OCI-LY3 (cell line): ENCODE measurements around the gene BCDIN3D.

Source experiments
- H2AFZ ChIP-seq: fragments of 200-600, 300-600 bp; shearing (Covaris generic); 2 replicates; pipeline ENCODE4 v1.6.0; 2014; ENCODE audit warnings: antibody characterized with exemption, low read depth, low read length
- H3K27ac ChIP-seq: fragments of 200-600, 300-600 bp; sonication (generic); 2 replicates; pipeline ENCODE4 v1.5.1; 2014; ENCODE audit warnings: mild to moderate bottlenecking, low read length, moderate library complexity, mixed read lengths
- H3K27me3 ChIP-seq: fragments of 200-600, 300-600 bp; sonication (generic); 2 replicates; pipeline ENCODE4 v1.6.1; 2014; ENCODE audit warnings: low read depth, low read length, mixed read lengths
- H3K36me3 ChIP-seq: fragments of 200-600, 300-600 bp; sonication (generic); replicated peaks from 2 replicates; pipeline ENCODE3; 2014; ENCODE audit warnings: low read depth, low read length, mixed read lengths
- H3K4me1 ChIP-seq: fragments of 300-600, 200-600 bp; sonication (generic); 2 replicates; pipeline ENCODE4 v1.6.1; 2014; ENCODE audit warnings: low read length, mixed read lengths
- H3K4me2 ChIP-seq: fragments of 200-600, 300-600 bp; sonication (generic); 2 replicates; pipeline ENCODE4 v1.6.1; 2014; ENCODE audit warnings: low read length, mixed read lengths
- H3K4me3 ChIP-seq: fragments of 300-600, 200-600 bp; sonication (generic); 2 replicates; pipeline ENCODE4 v1.5.1; 2014; ENCODE audit warnings: antibody characterized with exemption, mild to moderate bottlenecking, low read length, moderate library complexity
- H3K79me2 ChIP-seq: fragments of 300-600, 200-600 bp; shearing (Covaris generic); 2 replicates; pipeline ENCODE4 v1.6.1; 2014; ENCODE audit warnings: mild to moderate bottlenecking, low read length, mixed read lengths
- H3K9ac ChIP-seq: fragments of 300-600, 200-600 bp; shearing (Covaris generic); 2 replicates; pipeline ENCODE4 v1.6.0; 2014; ENCODE audit warnings: mild to moderate bottlenecking, low read length, moderate library complexity
- H3K9me3 ChIP-seq: fragments of 200-600, 300-600 bp; shearing (Covaris generic); 2 replicates; pipeline ENCODE4 v1.6.1; 2014; ENCODE audit warnings: low read length, mixed read lengths; ENCODE audit not compliant: insufficient read depth
- H4K20me1 ChIP-seq: fragments of 200-600, 300-600 bp; sonication (generic); 2 replicates; pipeline ENCODE4 v1.6.1; 2016; ENCODE audit warnings: low read length, mixed read lengths; ENCODE audit not compliant: insufficient read depth
- EZH2phosphoT487 ChIP-seq: fragments of 200-600 bp; shearing (Covaris generic); IDR thresholded peaks from 2 replicates; pipeline ENCODE4 v1.6.1; 2018; ENCODE audit warnings: antibody characterized with exemption, mixed run types, low read depth
- TF ChIP-seq, protein P1 (sequence below): fragments of 200-600, 300-600 bp; sonication (generic); IDR thresholded peaks from 2 replicates; pipeline ENCODE4 v1.5.1; 2014; ENCODE audit warnings: antibody characterized with exemption, low read length, low read depth

The BCDIN3D gene

DNA sequence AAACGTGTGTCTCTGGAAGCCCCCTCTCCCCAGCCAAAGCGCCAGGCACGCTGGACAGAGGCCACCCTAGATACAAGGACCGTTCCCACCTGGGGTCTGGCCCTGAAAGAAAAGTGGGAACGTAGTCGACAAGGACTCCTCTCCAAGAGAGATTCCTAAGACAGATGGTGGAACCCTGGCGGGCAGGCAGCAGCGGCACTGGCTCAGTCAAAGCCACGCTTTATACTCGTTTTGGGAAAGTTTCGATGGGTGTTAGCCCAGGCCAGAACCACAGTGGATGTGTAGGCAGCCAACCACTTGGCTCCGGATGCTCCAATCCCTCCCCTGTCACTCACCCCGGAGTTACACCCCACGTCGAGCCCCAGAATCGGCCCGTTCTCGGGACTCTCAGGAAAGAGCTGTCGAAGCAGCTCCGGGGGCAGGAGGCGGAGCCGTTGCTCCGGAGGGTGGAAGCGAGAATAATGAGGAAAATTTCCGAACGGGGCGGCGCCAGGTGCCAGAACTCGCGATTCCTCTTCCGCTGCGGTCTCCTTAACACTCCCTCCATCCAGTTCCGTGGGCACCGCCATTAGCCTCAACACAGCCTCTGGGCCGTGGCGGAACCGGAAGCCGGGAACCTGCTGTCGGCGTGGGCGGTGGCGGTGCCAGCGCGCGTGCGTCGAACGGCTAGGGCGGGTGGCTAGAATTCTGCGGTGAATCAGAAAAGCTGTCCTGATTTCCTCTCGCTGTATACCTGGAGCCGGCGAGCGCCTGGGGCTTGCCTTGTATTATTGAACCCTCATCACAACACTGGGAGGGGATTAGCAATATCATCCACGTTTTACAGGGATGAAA lies at the start of gene BCDIN3D:
Gene BCDIN3D (minus strand): TSS at position 588 of the 834 bp plus-strand sequence. CDS start 19 bp downstream, at position 569.
- peak within 1 kb of the TSS; percentile 94 for H2AFZ ChIP-seq
- H3K4me1 ChIP-seq, result peaks cover 14% of the 10 kb centered on the region
- no peak for TF ChIP-seq EZH2phosphoT487
- TF ChIP-seq, protein P1, sequence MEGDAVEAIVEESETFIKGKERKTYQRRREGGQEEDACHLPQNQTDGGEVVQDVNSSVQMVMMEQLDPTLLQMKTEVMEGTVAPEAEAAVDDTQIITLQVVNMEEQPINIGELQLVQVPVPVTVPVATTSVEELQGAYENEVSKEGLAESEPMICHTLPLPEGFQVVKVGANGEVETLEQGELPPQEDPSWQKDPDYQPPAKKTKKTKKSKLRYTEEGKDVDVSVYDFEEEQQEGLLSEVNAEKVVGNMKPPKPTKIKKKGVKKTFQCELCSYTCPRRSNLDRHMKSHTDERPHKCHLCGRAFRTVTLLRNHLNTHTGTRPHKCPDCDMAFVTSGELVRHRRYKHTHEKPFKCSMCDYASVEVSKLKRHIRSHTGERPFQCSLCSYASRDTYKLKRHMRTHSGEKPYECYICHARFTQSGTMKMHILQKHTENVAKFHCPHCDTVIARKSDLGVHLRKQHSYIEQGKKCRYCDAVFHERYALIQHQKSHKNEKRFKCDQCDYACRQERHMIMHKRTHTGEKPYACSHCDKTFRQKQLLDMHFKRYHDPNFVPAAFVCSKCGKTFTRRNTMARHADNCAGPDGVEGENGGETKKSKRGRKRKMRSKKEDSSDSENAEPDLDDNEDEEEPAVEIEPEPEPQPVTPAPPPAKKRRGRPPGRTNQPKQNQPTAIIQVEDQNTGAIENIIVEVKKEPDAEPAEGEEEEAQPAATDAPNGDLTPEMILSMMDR, result no peak
- peaks cover under 1% of the 10 kb centered on the region; the same call in 1 of the 2 replicates for H3K27me3 ChIP-seq
- H3K4me2 ChIP-seq, result peak within 1 kb of the TSS; percentile 94
- peak within 1 kb of the TSS; percentile 67 for H3K27ac ChIP-seq
- peak within 1 kb of the TSS; percentile 93 for H3K9ac ChIP-seq
- H3K36me3 ChIP-seq, result peaks cover 8% of the 10 kb centered on the region
- no peaks in the 10 kb centered on the region for H4K20me1 ChIP-seq
- no peaks in the 10 kb centered on the region for H3K9me3 ChIP-seq
- H3K79me2 ChIP-seq, result peaks cover 18% of the 10 kb centered on the region
- peak within 1 kb of the TSS; percentile 98 for H3K4me3 ChIP-seq

GRCh38 chr12:49892084-49892731 lies 49.3 kb upstream of the BCDIN3D start:
- no peak overlapping the region for H3K4me2 ChIP-seq
- no peaks in the 10 kb centered on the region for H3K36me3 ChIP-seq
- no peak overlapping the region for H3K4me3 ChIP-seq
- H3K4me1 ChIP-seq, result peaks cover 32% of the 10 kb centered on the region
- 0 out of 2 replicates have a peak, but pooled peaks cover 8% of the 10 kb centered on the region for H3K27me3 ChIP-seq
- no peaks in the 10 kb centered on the region for H4K20me1 ChIP-seq
- no peak overlapping the region for H3K9ac ChIP-seq
- no peak overlapping the region for H3K27ac ChIP-seq
- TF ChIP-seq EZH2phosphoT487, result no peak
- TF ChIP-seq, protein P1, result no peak
- H3K9me3 ChIP-seq, result no peaks in the 10 kb centered on the region
- no peak overlapping the region for H2AFZ ChIP-seq
- no peaks in the 10 kb centered on the region for H3K79me2 ChIP-seq

GRCh38 chr12:49891476-49891875 lies 48.6 kb upstream of the BCDIN3D start:
- no peak for TF ChIP-seq EZH2phosphoT487
- TF ChIP-seq, protein P1, result no peak
- Histone ChIP-seq H3K4me1 (peaks cover 24% of the 10 kb centered on the region), H3K79me2 (no peaks in the 10 kb centered on the region), H3K27ac (no peak overlapping the region), H2AFZ (no peak overlapping the region), H3K4me3 (no peak overlapping the region), H3K4me2 (no peak overlapping the region), H3K9ac (no peak overlapping the region), H3K27me3 (0 out of 2 replicates have a peak, but pooled peaks cover 14% of the 10 kb centered on the region), H4K20me1 (no peaks in the 10 kb centered on the region), H3K9me3 (no peaks in the 10 kb centered on the region), H3K36me3 (no peaks in the 10 kb centered on the region)

GRCh38 chr12:49891012-49891411 lies 48.1 kb upstream of the BCDIN3D start:
- Histone ChIP-seq H3K9ac (no peak overlapping the region), H4K20me1 (no peaks in the 10 kb centered on the region)
- TF ChIP-seq, protein P1, result no peak
- no peak for TF ChIP-seq EZH2phosphoT487

More at GRCh38 chr12:49891012-49891411, 48.1 kb upstream of the BCDIN3D start:
- Histone ChIP-seq H2AFZ (no peak overlapping the region), H3K27me3 (0 out of 2 replicates have a peak, but pooled peaks cover 15% of the 10 kb centered on the region), H3K4me2 (no peak overlapping the region), H3K4me3 (no peak overlapping the region), H3K36me3 (no peaks in the 10 kb centered on the region), H3K9me3 (no peaks in the 10 kb centered on the region), H3K4me1 (peaks cover 24% of the 10 kb centered on the region), H3K79me2 (no peaks in the 10 kb centered on the region), H3K27ac (no peak overlapping the region)
